Upper lobe of right lung (tissue), 1 donor: Measurements from ENCODE around the gene TSPAN5. TPM values are rescaled to one million over a fixed set of nuclear protein-coding genes. Genes with fewer than 3 reads are reported as not detected.

Experiments
- ATAC-seq: fragments of 200-7000 bp; cut with Tn5 transposase; one replicate; pipeline ENCODE4 v1.9.1; 2020; ENCODE audit warnings: mild to moderate bottlenecking, moderate library complexity
- DNase-seq: peaks from one replicate; pipeline ENCODE4 v3.0.0-alpha.2; 2020
- H3K27ac ChIP-seq: fragments of 200-600 bp; one replicate; pipeline ENCODE4 v1.8.0; 2022
- H3K27me3 ChIP-seq: fragments of 200-600 bp; one replicate; pipeline ENCODE4 v1.8.0; 2022; ENCODE audit warnings: mild to moderate bottlenecking
- H3K36me3 ChIP-seq: fragments of 200-600 bp; one replicate; pipeline ENCODE4 v1.8.0; 2022
- H3K4me1 ChIP-seq: fragments of 200-600 bp; one replicate; pipeline ENCODE4 v1.8.0; 2022
- H3K4me3 ChIP-seq: fragments of 200-600 bp; one replicate; pipeline ENCODE4 v1.8.0; 2022; ENCODE audit warnings: mild to moderate bottlenecking
- H3K9me3 ChIP-seq: fragments of 200-600 bp; one replicate; pipeline ENCODE4 v1.8.0; 2022
- intact Hi-C: fragments of 100-400 bp; cut with DNase I; formaldehyde crosslinking; loops from one replicate; pipeline ENCODE4 v1.11.0; 2022
- total RNA-seq: library from RNA; stranded (reverse); fragmentation: NEBNext Ultra II Directional; extraction: Animal tissue kit (Norgen Biotek cat#: 25700); gene quantifications from one replicate; pipeline ENCODE4 v1.2.1, GENCODE V29; 2021
- TF ChIP-seq, protein P1 (sequence below): fragments of 200-600 bp; IDR thresholded peaks from one replicate; pipeline ENCODE4 v1.8.0; 2022; ENCODE audit warnings: antibody characterized with exemption
- donor health status: DM: no; HTN: yes; CAD: no; lungs with severe emphysema.

The TSPAN5 gene
- total RNA-seq, 1 donor from 2014 or later = 6.9 TPM

DNA sequence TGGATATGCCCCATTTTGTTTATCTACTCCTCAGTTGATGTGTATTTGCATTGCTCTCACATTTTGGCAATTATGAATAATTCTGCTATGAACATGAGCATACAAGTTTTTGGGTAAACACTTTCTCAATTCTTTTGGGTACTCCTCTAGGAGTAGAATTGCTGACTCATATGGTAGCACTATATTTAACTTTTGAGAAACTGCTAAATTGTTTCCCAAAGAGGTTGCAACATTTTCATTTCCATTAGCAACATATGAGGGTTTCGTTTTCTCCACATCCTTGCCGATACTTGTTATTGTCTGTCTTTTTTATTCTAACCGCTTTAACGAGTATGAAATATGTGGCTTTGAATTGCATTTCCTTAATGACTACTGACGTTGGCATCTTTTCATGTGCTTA, 185.4 kb downstream of the TSPAN5 start:
- Histone ChIP-seq H3K9me3 (no peaks in the 10 kb centered on the region), H3K27me3 (no peaks in the 10 kb centered on the region), H3K36me3 (no peaks in the 10 kb centered on the region), H3K27ac (no peak overlapping the region), H3K4me3 (no peak overlapping the region), H3K4me1 (peaks cover 5% of the 10 kb centered on the region)
- DNase-seq (no peak), ATAC-seq (peak; percentile 14)
- TF ChIP-seq, protein P1, sequence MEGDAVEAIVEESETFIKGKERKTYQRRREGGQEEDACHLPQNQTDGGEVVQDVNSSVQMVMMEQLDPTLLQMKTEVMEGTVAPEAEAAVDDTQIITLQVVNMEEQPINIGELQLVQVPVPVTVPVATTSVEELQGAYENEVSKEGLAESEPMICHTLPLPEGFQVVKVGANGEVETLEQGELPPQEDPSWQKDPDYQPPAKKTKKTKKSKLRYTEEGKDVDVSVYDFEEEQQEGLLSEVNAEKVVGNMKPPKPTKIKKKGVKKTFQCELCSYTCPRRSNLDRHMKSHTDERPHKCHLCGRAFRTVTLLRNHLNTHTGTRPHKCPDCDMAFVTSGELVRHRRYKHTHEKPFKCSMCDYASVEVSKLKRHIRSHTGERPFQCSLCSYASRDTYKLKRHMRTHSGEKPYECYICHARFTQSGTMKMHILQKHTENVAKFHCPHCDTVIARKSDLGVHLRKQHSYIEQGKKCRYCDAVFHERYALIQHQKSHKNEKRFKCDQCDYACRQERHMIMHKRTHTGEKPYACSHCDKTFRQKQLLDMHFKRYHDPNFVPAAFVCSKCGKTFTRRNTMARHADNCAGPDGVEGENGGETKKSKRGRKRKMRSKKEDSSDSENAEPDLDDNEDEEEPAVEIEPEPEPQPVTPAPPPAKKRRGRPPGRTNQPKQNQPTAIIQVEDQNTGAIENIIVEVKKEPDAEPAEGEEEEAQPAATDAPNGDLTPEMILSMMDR = no peak
- intact Hi-C loops = no loop called here

DNA sequence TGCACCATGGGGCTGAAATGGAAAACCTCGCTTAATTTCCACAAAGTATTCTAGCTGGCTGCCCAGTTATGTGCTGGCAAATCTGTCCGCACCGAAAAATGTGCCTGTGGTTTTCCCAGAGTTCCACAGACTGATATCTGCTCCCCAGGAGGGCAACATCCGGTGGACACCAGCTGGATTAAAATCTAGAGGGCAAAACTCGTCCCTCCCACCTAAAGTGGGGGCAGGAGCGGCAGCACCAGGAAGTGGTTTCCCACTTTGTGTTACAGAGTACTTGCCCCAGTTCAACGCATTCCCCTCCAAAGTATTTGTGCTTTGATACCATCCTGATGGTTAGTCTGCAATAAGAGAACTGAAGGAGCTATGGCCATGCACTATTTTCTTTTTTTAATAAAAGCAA, 187.6 kb downstream of the TSPAN5 start:
- TF ChIP-seq, protein P1 = no peak
- Histone ChIP-seq H3K9me3 (no peaks in the 10 kb centered on the region), H3K36me3 (no peaks in the 10 kb centered on the region), H3K27ac (no peak overlapping the region), H3K4me1 (peaks cover 10% of the 10 kb centered on the region), H3K27me3 (no peaks in the 10 kb centered on the region), H3K4me3 (no peak overlapping the region)
- DNase-seq = no peak
- no peak for ATAC-seq
- intact Hi-C loops = no loop called here

GRCh38 chr4:98470366-98470765, 188.0 kb downstream of the TSPAN5 start:
- Histone ChIP-seq H3K36me3 (no peaks in the 10 kb centered on the region), H3K9me3 (no peaks in the 10 kb centered on the region), H3K27ac (no peak overlapping the region), H3K27me3 (no peaks in the 10 kb centered on the region), H3K4me1 (peaks cover 10% of the 10 kb centered on the region), H3K4me3 (no peak overlapping the region)
- intact Hi-C loops = no loop called here
- ATAC-seq = no peak
- DNase-seq = no peak
- TF ChIP-seq, protein P1 = no peak

- H3K27ac ChIP-seq = no peak overlapping the region
- TF ChIP-seq, protein P1 = no peak
These were observed 188.6 kb downstream of the TSPAN5 start for GRCh38 chr4:98469771-98470170.

GRCh38 chr4:98468709-98469108, 189.7 kb downstream of the TSPAN5 start:
- TF ChIP-seq, protein P1 = no peak
- peaks cover 10% of the 10 kb centered on the region for H3K4me1 ChIP-seq
- intact Hi-C loops = no loop called here
- no peaks in the 10 kb centered on the region for H3K27me3 ChIP-seq
- H3K4me3 ChIP-seq = no peak overlapping the region
- no peak for ATAC-seq
- H3K27ac ChIP-seq = no peak overlapping the region
- no peaks in the 10 kb centered on the region for H3K36me3 ChIP-seq
- DNase-seq = no peak
- H3K9me3 ChIP-seq = no peaks in the 10 kb centered on the region

More at GRCh38 chr4:98469771-98470170, 188.6 kb downstream of the TSPAN5 start:
- intact Hi-C loops = no loop called here
- DNase-seq = no peak
- Histone ChIP-seq H3K27me3 (no peaks in the 10 kb centered on the region), H3K9me3 (no peaks in the 10 kb centered on the region), H3K4me1 (peaks cover 10% of the 10 kb centered on the region), H3K36me3 (no peaks in the 10 kb centered on the region), H3K4me3 (no peak overlapping the region)
- no peak for ATAC-seq

DNA sequence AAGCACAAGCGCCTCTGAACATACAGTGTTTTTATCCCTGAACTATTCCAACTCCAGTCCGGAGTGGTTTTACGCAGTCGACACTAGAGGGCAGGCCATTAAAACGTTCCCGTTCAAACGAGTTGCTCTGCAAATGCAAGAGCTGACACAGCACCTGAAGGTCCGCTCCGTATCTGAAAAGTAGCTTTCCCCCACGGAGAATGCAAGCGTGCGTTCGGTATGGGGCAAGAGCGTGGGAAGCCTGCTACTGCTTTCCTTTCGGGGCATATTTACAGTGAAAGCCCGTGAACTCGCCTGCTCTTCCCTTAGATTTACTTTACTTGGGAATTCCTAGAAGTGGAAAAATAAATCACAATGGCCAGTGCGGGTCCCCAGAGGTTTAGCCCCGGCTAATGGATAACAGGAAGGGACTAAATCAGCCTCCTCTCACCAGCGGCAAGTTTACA, 190.8 kb downstream of the TSPAN5 start:
- no peaks in the 10 kb centered on the region for H3K27me3 ChIP-seq
- ATAC-seq (peak; percentile 97), DNase-seq (peak; percentile 75)
- intact Hi-C loops = no loop called here
- H3K4me3 ChIP-seq = peak overlapping the region; percentile 38
- TF ChIP-seq, protein P1 = peak; percentile 79
- H3K9me3 ChIP-seq = no peaks in the 10 kb centered on the region
- H3K4me1 ChIP-seq = peaks cover 10% of the 10 kb centered on the region
- H3K27ac ChIP-seq = no peak overlapping the region
- no peaks in the 10 kb centered on the region for H3K36me3 ChIP-seq
